GM20431 (cell line): ENCODE data around the gene PNPLA6.
"Not testable (repeated sequence)": the region's sequence is repeated elsewhere in the genome, so short reads cannot be mapped to it uniquely, and the experiment has no call there.

ENCODE experiments used
- in situ Hi-C: fragments of 300-500 bp; cut with MseI, MboI; formaldehyde crosslinking; loops from one replicate; pipeline ENCODE4 v1.15.0; 2020; ENCODE audit warnings: low sequenced_read_pairs; ENCODE audit not compliant: unreplicated experiment

PNPLA6 gene

GRCh38 chr19:7529610-7530490 lies 5.7 kb upstream of the PNPLA6 start:
- in situ Hi-C loops = no loop called here

GRCh38 chr19:7533281-7533885 lies 2.1 kb upstream of the PNPLA6 start:
- in situ Hi-C loops = no loop called here

GRCh38 chr19:7533925-7534480 lies 1.5 kb upstream of the PNPLA6 start:
- in situ Hi-C loops = no loop called here

- in situ Hi-C loops = no loop called here
These were observed 928 bp upstream of the PNPLA6 start for GRCh38 chr19:7534531-7535046.

GRCh38 chr19:7535998-7536695 lies 630 bp downstream of the PNPLA6 start:
- in situ Hi-C loops = no loop called here

- in situ Hi-C loops = not testable (repeated sequence)
These were observed 3.5 kb downstream of the PNPLA6 start for GRCh38 chr19:7538990-7539389.

GRCh38 chr19:7539827-7540425 lies 4.4 kb downstream of the PNPLA6 start:
- in situ Hi-C loops = no loop called here

GRCh38 chr19:7540761-7541474 lies 5.4 kb downstream of the PNPLA6 start:
- in situ Hi-C loops = no loop called here

GRCh38 chr19:7541475-7541824 lies 5.9 kb downstream of the PNPLA6 start:
- in situ Hi-C loops = no loop called here

- in situ Hi-C loops = no loop called here
These were observed 6.4 kb downstream of the PNPLA6 start for GRCh38 chr19:7541828-7542443.

- in situ Hi-C loops = no loop called here
These were observed 7.2 kb downstream of the PNPLA6 start for GRCh38 chr19:7542556-7543348.

GRCh38 chr19:7544626-7545025 lies 9.1 kb downstream of the PNPLA6 start:
- in situ Hi-C loops = no loop called here

- in situ Hi-C loops = no loop called here
These were observed 9.8 kb downstream of the PNPLA6 start for GRCh38 chr19:7545300-7545699.

GRCh38 chr19:7545904-7546303 lies 10.4 kb downstream of the PNPLA6 start:
- in situ Hi-C loops = no loop called here

GRCh38 chr19:7547159-7547558 lies 11.6 kb downstream of the PNPLA6 start:
- in situ Hi-C loops = no loop called here

- in situ Hi-C loops = loop anchor here (25.0 kb wide), 1 partner anchor 263 kb away; no protein-coding TSS in a partner anchor
These were observed 14.1 kb downstream of the PNPLA6 start for GRCh38 chr19:7549429-7550148.

- in situ Hi-C loops = loop anchor here (25.0 kb wide), 1 partner anchor 262 kb away; no protein-coding TSS in a partner anchor
These were observed 14.8 kb downstream of the PNPLA6 start for GRCh38 chr19:7550169-7550770.
